ENCODE results near the gene PIGX.

PIGX gene

DNA sequence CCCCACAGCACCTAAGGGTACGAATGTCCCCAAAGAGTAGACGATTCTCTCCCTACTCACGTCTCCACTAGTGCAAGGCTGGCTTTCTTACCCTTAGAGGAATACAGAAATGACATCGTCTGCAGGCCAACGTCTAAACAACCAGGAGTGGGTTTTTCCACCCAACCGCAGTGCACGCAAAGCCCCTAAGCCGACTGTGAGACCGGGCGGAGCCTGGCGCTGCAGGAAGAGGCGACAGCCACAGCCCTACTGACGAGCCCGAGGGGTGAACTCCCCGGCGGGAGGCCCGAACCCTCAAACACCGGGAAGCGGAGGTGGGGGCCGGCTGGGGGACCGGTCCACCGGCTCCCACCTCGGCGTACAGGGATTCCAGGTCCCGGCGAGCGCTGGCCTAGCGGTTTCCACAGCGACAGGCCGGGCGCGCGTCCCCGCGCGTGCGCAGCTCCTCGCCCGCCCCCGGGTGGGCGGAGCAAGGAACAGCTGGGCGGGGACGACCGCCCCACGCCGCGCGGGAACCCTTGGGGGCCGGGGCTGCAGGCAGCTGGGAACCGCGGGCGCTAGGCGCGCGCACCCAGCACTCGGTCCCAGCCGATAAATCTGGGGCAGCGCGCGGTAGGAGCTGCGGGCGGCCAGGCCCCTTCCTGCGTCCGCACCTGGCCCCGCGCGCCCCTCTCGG is at the start of gene PIGX, which contains the start of gene CEP19:
Gene PIGX (plus strand): TSS at position 540 of the 676 bp plus-strand sequence.
Gene CEP19 (minus strand): TSS at position 413 of the 676 bp plus-strand sequence. CDS start 3,593 bp downstream, outside the sequence.
- Histone ChIP-seq H3K9me3 (ENCODE audit: control insufficient read depth, insufficient read depth, low read length) (no peaks in the 10 kb centered on the region), H3K4me3 (ENCODE audit: low read depth, low read length) (peak within 1 kb of the TSS; percentile 93), H3K36me3 (ENCODE audit: control insufficient read depth, insufficient read depth, low read length) (no peaks in the 10 kb centered on the region), H3K27me3 (ENCODE audit: control insufficient read depth, insufficient read depth, low read length) (no peaks in the 10 kb centered on the region), H3K9ac (ENCODE audit: low read depth, low read length) (peak within 1 kb of the TSS; percentile 9), H3K4me1 (ENCODE audit: control insufficient read depth, insufficient read depth, low read length) (no peaks in the 10 kb centered on the region)

DNA sequence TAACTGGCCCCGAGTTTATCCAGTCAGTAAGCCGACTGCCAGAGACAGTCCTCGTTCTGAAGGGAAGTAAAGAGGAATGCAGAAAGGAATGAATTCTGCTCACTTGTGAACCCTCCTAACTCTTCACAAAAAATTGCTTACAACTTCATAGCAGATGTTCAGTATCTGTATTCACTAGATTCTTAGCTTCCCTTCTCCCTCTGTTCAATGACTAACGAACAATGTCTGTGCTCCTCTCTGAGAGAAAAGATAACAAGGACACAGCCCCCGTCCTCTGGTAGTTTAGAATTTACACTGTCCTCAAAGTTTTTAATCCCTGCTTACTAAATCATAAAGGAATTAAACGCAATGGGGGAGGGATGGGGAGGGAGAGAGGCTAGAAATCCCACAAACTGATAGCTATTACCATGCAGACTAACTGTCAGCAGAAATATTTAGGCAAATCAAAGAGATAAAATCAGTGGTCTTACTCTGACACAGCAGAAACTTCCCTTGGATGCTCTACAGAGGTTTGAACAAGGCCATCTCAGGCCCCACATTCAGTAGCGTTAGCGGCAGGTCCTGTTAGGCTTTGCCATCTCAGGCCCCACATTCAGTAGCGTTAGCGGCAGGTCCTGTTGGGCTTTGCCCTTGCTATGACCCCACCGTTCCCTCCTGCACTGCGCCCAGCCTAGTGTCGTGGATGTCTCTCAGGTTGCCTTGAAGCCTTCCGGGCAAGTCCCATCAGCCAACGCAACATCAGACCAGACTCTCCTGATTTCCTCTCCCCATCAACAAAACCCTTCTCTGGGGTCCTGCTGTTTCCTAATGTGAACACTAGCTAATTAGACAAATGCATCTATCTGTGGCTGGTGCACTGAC is 49.2 kb upstream of the PIGX start:
- H3K27me3 ChIP-seq (ENCODE audit: control insufficient read depth, insufficient read depth, low read length) = no peaks in the 10 kb centered on the region
- H3K9ac ChIP-seq (ENCODE audit: low read depth, low read length) = no peak overlapping the region
- H3K9me3 ChIP-seq (ENCODE audit: control insufficient read depth, insufficient read depth, low read length) = no peaks in the 10 kb centered on the region
- peaks cover 8% of the 10 kb centered on the region for H3K36me3 ChIP-seq (ENCODE audit: control insufficient read depth, insufficient read depth, low read length)
- peaks cover 10% of the 10 kb centered on the region for H3K4me1 ChIP-seq (ENCODE audit: control insufficient read depth, insufficient read depth, low read length)
- no peak overlapping the region for H3K4me3 ChIP-seq (ENCODE audit: low read depth, low read length)

DNA sequence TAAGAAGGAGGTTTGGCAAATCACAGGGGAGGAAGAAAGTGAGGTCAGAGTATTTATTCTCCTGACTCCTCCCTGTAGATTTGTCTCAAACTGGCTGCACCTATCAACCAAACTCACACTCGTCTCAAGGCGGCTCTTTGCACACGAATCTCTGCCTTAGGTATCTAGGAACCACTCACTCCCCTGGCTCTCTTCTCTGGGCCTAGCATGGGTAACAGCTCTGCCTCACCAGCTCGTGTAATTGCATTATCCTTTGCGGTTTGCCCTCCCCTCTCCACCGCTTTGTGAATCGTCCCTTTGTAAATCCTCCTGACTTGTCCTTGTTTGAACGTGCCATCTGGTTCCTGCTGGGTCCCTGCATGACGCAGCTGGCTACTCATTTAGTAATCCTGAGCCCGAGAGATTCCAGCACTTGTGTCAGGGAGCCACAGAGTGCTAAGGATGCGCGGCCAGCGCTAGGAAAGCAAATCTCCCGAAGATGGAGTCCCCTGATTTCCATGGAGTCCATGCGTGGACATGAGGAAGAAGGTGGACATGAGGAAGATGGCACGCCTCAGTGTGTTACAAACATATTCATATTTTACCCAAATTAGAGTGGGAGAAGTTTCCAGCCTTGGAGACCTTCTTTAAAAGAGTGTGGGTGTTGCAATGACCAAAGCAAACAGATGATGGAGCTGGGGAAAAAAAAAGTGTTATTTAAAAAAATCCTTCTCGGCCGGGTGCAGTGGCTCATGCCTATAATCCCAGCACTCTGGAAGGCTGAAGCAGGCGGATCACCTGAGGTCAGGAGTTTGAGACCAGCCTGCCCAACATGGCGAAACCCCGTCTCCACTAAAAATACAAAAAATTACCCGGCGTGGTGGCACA is 45.9 kb upstream of the PIGX start:
- Histone ChIP-seq H3K9me3 (ENCODE audit: control insufficient read depth, insufficient read depth, low read length) (no peaks in the 10 kb centered on the region), H3K4me3 (ENCODE audit: low read depth, low read length) (no peak overlapping the region), H3K36me3 (ENCODE audit: control insufficient read depth, insufficient read depth, low read length) (peaks cover 4% of the 10 kb centered on the region), H3K9ac (ENCODE audit: low read depth, low read length) (no peak overlapping the region), H3K27me3 (ENCODE audit: control insufficient read depth, insufficient read depth, low read length) (no peaks in the 10 kb centered on the region), H3K4me1 (ENCODE audit: control insufficient read depth, insufficient read depth, low read length) (peaks cover 10% of the 10 kb centered on the region)

- Histone ChIP-seq H3K4me1 (ENCODE audit: control insufficient read depth, insufficient read depth, low read length) (peaks cover 10% of the 10 kb centered on the region), H3K36me3 (ENCODE audit: control insufficient read depth, insufficient read depth, low read length) (no peaks in the 10 kb centered on the region), H3K9me3 (ENCODE audit: control insufficient read depth, insufficient read depth, low read length) (no peaks in the 10 kb centered on the region), H3K27me3 (ENCODE audit: control insufficient read depth, insufficient read depth, low read length) (no peaks in the 10 kb centered on the region), H3K4me3 (ENCODE audit: low read depth, low read length) (no peak overlapping the region), H3K9ac (ENCODE audit: low read depth, low read length) (no peak overlapping the region)
These were observed 44.9 kb upstream of the PIGX start for GRCh38 chr3:196667056-196667825.

- Histone ChIP-seq H3K4me3 (ENCODE audit: low read depth, low read length) (no peak overlapping the region), H3K27me3 (ENCODE audit: control insufficient read depth, insufficient read depth, low read length) (no peaks in the 10 kb centered on the region), H3K36me3 (ENCODE audit: control insufficient read depth, insufficient read depth, low read length) (no peaks in the 10 kb centered on the region), H3K4me1 (ENCODE audit: control insufficient read depth, insufficient read depth, low read length) (peaks cover 5% of the 10 kb centered on the region), H3K9ac (ENCODE audit: low read depth, low read length) (no peak overlapping the region), H3K9me3 (ENCODE audit: control insufficient read depth, insufficient read depth, low read length) (no peaks in the 10 kb centered on the region)
These were observed 41.8 kb upstream of the PIGX start for GRCh38 chr3:196670339-196670738.

DNA sequence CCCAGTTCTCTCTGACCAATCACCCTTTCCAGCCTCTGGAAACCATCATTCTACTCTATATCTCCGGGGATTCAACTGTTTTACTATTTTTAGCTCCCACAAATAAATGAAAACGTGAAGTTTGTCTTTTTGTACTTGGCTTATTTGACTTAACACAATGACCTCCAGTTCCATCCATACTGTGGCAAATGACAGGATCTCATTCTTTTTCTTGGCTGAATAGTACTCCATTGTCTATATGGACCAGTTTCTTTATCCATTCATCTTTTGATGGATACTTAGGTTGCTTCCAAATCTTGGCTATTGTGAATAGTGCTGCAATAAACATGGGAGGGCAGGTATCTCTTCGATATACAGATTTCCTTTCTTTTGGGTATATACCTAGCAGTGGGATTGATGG is 38.5 kb upstream of the PIGX start:
- H3K27me3 ChIP-seq (ENCODE audit: control insufficient read depth, insufficient read depth, low read length) = no peaks in the 10 kb centered on the region
- H3K4me1 ChIP-seq (ENCODE audit: control insufficient read depth, insufficient read depth, low read length) = no peaks in the 10 kb centered on the region
- no peaks in the 10 kb centered on the region for H3K36me3 ChIP-seq (ENCODE audit: control insufficient read depth, insufficient read depth, low read length)
- no peaks in the 10 kb centered on the region for H3K9me3 ChIP-seq (ENCODE audit: control insufficient read depth, insufficient read depth, low read length)
- no peak overlapping the region for H3K4me3 ChIP-seq (ENCODE audit: low read depth, low read length)
- H3K9ac ChIP-seq (ENCODE audit: low read depth, low read length) = no peak overlapping the region

- H3K4me1 ChIP-seq (ENCODE audit: control insufficient read depth, insufficient read depth, low read length) = no peaks in the 10 kb centered on the region
- no peak overlapping the region for H3K9ac ChIP-seq (ENCODE audit: low read depth, low read length)
- H3K27me3 ChIP-seq (ENCODE audit: control insufficient read depth, insufficient read depth, low read length) = no peaks in the 10 kb centered on the region
- H3K4me3 ChIP-seq (ENCODE audit: low read depth, low read length) = no peak overlapping the region
- H3K36me3 ChIP-seq (ENCODE audit: control insufficient read depth, insufficient read depth, low read length) = no peaks in the 10 kb centered on the region
- H3K9me3 ChIP-seq (ENCODE audit: control insufficient read depth, insufficient read depth, low read length) = no peaks in the 10 kb centered on the region
These were observed 34.8 kb upstream of the PIGX start for GRCh38 chr3:196677353-196677752.

GRCh38 chr3:196677931-196678330 is 34.2 kb upstream of the PIGX start:
- H3K36me3 ChIP-seq (ENCODE audit: control insufficient read depth, insufficient read depth, low read length) = no peaks in the 10 kb centered on the region
- no peak overlapping the region for H3K9ac ChIP-seq (ENCODE audit: low read depth, low read length)
- H3K4me3 ChIP-seq (ENCODE audit: low read depth, low read length) = no peak overlapping the region
- H3K4me1 ChIP-seq (ENCODE audit: control insufficient read depth, insufficient read depth, low read length) = no peaks in the 10 kb centered on the region
- no peaks in the 10 kb centered on the region for H3K9me3 ChIP-seq (ENCODE audit: control insufficient read depth, insufficient read depth, low read length)
- H3K27me3 ChIP-seq (ENCODE audit: control insufficient read depth, insufficient read depth, low read length) = no peaks in the 10 kb centered on the region

DNA sequence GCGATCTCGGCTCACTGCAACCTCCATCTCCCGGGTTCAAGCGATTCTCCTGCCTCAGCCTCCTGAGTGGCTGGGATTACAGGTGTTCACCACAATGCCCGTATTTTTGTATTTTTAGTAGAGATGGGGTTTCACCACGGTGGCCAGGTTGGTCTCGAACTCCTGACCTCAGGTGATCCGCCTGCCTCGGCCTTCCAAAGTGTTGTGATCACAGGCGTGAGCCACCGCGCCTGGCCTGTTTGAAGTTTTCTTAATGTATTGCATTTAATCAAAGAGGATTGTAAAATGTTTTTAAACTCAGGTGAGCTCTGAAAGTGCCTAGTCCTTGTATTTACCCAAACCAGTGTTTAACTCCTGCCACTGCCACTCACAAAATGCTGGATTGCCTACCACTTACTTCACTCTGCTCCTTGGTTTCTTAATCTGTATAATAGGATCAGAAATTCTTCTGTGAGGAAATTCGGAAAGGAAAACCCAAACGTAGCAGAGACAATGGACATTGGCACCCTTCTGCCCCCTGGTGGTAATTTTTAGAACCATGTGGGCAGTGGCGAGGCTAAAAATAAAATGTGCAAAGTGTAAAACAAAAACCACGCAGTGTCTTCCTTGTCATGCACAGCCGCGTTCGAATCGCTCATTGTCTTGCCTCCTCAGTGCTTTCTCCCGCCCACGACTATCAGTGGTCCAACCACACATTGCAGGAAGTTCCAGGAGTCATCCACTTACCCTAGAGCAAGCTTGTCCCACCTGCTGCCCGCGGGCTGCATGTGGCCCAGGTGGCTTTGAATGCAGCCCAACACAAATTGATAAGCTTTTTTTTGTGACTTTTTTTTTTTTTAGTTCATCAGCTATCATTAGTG is 27.4 kb upstream of the PIGX start:
- Histone ChIP-seq H3K4me3 (ENCODE audit: low read depth, low read length) (no peak overlapping the region), H3K9ac (ENCODE audit: low read depth, low read length) (no peak overlapping the region), H3K27me3 (ENCODE audit: control insufficient read depth, insufficient read depth, low read length) (no peaks in the 10 kb centered on the region)

GRCh38 chr3:196686436-196686835 is 25.7 kb upstream of the PIGX start:
- H3K36me3 ChIP-seq (ENCODE audit: control insufficient read depth, insufficient read depth, low read length) = no peaks in the 10 kb centered on the region
- H3K4me1 ChIP-seq (ENCODE audit: control insufficient read depth, insufficient read depth, low read length) = peaks cover 13% of the 10 kb centered on the region
- no peak overlapping the region for H3K9ac ChIP-seq (ENCODE audit: low read depth, low read length)

More for the DNA sequence above, 27.4 kb upstream of the PIGX start:
- peaks cover 13% of the 10 kb centered on the region for H3K4me1 ChIP-seq (ENCODE audit: control insufficient read depth, insufficient read depth, low read length)
- H3K9me3 ChIP-seq (ENCODE audit: control insufficient read depth, insufficient read depth, low read length) = no peaks in the 10 kb centered on the region
- no peaks in the 10 kb centered on the region for H3K36me3 ChIP-seq (ENCODE audit: control insufficient read depth, insufficient read depth, low read length)

More at GRCh38 chr3:196686436-196686835, 25.7 kb upstream of the PIGX start:
- H3K9me3 ChIP-seq (ENCODE audit: control insufficient read depth, insufficient read depth, low read length) = no peaks in the 10 kb centered on the region
- H3K4me3 ChIP-seq (ENCODE audit: low read depth, low read length) = no peak overlapping the region
- no peaks in the 10 kb centered on the region for H3K27me3 ChIP-seq (ENCODE audit: control insufficient read depth, insufficient read depth, low read length)

Measured in iPS-15b (cell line).